NCI-H187 (cell line): ENCODE data around the gene DDX52.
"Not testable (repeated sequence)": the region's sequence is repeated elsewhere in the genome, so short reads cannot be mapped to it uniquely, and the experiment has no call there.

Experiments
- DNase-seq, 2 experiments: peaks; one replicate each; lab custom pipeline; 2025; lab: John Stamatoyannopoulos, UW

The DDX52 gene, protein sequence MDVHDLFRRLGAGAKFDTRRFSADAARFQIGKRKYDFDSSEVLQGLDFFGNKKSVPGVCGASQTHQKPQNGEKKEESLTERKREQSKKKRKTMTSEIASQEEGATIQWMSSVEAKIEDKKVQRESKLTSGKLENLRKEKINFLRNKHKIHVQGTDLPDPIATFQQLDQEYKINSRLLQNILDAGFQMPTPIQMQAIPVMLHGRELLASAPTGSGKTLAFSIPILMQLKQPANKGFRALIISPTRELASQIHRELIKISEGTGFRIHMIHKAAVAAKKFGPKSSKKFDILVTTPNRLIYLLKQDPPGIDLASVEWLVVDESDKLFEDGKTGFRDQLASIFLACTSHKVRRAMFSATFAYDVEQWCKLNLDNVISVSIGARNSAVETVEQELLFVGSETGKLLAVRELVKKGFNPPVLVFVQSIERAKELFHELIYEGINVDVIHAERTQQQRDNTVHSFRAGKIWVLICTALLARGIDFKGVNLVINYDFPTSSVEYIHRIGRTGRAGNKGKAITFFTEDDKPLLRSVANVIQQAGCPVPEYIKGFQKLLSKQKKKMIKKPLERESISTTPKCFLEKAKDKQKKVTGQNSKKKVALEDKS

DNA sequence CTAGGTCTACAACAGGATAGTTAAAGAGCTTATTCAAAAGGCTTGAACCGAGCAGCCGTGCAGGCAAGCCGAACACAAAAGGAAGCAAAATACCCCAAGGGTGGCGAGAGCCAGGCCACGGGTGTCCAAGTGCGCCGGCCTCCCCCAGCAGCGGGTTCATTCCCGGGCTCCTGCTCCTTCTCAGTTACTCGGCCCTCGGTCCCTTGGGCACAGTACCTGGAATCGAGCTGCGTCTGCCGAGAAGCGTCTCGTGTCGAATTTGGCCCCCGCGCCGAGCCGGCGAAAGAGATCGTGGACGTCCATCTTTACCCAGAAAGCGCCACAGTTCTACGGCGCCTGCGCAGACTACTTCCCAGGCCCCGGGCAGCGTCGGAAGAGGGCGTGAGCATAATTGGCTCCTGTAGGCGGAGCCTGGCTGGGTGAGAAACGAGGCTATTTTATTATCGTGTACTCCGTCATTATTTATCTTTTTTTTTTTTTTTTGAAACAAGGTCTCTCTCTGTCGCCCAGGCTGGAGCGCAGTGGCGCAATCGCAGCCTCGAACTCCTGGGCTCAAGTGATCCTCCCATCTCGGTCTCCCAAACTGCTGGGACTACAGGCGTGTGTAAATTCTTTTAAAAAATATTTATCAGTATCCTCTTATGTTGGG lies at the start of gene DDX52:
DDX52 (minus strand) TSS at position 329 of the 649 bp plus-strand sequence; CDS start at position 303, 26 bp downstream.
- peak; percentile 71 to 86 for DNase-seq

DNA sequence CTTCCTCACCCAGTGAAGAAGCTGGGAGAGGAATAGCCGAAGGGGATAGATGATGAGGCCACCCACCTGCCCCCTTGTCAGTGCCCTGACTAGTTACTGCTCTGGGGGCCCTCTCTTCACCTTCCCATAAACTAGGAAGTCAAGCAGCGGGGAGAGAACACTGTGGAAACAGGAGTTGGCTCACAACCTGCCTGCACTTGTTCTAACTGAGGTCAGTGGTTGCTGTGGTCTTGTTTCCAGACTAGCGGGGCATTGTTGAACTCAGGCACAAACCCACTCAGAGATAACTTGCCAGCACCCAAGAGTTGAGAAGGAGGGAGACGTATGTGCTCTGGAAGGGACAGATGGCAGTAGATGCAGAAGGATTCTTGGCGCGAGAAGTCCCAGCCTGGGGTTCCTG lies 48.6 kb upstream of the DDX52 start:
- no peak for DNase-seq

DNA sequence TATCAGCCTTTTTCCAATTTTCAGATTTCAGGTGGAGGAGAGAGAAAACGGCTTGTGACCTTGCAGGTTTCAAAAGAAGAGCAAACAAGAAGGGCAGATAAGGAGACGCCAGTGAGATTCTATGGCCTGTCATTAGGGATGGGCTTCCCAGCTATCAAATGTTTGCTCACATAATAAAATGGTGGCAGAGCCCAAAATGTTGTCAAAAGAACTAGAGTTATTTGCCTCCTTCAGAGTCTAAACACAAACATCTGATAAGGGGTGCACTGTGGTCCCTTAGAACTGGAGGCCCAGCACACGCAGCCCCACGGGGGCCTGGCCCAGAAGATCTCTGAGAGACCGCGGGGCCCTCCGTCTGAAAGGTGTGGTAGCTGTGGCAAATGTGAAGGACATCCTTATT lies 46.1 kb upstream of the DDX52 start:
- no peak for DNase-seq

DNA sequence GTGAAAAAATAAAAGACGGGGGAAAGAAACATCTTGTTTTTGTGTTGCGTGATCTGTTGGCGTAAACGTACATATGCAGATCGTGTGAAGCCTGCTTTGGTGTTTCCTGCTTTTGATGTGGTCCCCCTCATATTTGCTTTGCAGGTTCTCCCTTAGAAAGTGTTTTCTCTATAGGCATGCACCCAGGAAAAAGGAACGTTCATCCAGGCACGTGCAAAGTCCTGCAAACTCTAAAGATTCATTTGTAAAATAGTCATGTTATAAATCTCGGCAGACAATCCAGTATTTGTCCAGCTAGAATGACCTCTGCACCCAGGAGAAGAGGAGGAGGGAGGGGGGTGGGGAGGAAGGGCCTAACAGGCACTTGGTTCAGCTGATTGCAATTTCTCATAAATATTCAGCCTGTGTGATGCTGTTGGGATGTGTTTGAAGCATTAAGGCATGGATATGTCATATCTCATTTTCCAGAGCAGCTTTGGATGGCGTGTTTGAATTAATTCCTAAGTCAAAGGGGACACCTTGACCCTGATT lies 40.3 kb upstream of the DDX52 start:
- no peak for DNase-seq

DNA sequence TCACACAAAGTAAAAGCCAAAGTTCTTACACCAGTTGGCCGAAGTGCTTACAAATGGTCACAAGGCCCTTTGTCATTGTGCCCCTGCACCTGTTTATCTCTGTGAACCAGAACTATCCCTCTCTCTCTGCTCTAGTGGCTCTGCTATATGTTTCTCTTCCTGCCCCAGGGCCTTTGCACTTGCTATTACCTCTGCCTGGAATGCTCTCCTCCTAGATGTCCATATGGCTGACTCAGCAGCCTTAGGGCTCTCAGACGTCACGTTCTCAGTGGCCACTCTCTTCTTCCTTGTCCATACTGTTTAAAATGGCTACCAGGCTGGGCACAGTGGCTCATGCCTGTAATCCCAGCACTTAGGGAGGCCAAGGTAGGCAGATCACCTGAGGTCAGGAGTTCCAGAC lies 38.8 kb upstream of the DDX52 start:
- DNase-seq, result no peak

DNA sequence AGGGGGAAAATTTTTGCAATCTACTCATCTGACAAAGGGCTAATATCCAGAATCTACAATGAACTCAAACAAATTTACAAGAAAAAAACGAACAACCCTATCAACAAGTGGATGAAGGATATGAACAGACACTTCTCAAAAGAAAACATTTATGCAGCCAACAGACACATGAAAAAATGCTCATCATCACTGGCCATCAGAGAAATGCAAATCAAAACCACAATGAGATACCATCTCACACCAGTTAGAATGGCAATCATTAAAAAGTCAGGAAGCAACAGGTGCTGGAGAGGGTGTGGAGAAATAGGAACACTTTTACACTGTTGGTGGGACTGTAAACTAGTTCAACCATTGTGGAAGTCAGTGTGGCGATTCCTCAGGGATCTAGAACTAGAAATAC lies 36.7 kb upstream of the DDX52 start:
- not testable (repeated sequence) for DNase-seq

DNA sequence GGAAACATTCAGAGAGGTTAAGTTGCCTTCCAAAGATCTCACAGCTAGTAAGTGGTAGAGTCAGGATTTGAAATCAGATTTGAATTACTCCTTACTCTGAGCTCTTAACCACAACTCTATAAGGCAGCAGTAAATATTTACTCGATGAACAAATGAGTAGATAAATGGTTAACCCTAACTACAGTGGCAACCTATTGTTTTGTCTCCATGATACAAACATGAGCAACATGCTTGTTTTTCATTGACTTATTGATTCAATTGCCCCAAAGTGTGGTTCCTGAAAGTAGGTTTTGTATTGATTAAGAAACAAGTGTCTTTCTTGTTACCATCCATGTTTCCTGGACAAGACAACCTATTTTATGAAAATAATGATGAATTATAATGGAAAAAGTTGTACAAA lies 34.8 kb upstream of the DDX52 start:
- no peak for DNase-seq

DNA sequence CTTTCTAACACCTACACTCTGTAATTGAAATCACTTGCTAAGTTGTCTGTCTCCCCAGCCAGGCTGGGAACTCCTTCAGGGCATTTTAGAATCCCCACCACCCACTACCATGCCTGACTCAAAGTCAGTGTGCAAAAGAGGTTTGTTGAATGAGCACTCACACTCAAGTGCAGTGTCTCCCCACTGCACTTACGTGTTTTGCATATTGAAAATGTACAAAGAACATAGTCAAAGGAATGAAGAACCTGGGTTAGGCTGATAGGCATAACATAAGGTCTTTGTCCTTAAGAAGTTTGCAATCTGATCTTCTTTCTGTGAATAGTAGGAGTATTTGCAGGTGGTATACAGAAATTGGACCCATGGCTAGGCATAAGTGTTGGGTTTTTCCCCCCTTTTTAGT lies 33.8 kb upstream of the DDX52 start:
- no peak for DNase-seq

DNA sequence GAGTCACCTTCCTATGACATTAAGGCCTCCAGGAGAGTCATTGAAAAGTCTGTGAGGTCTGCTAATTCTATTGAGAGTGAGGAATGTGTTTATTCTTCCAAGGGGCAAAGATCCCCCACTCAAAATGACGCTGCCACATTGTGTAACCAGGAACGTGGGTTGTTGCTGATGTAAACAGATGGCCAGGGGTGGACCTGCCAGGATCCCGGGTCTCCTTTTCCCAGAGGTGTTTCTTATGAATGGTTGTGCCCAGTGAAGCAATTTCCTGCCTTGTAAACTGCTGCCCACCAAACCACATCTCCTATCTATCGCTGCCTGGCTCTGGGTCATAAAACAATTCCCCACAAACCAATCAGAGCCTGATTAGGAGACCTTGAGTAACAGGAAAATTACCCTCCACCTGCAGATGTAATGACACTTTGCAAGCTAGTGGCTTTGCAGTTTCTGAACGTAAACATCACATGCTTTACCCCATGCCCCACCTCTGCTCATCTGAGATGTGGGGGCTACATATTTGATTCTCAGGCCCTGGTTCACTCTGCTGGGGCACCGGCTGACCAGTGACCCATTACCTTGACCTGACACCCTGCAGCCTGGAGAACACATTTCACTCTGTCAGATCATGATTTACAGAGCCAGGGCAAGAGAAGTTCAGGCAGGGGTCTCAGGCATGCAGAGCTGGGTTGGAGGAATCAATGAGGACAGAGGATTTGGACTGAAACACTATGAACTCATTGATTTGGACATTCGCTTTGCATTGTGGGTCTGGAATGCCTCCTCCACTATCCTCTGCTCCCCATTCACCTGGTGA lies 33.1 kb upstream of the DDX52 start:
- no peak for DNase-seq

DNA sequence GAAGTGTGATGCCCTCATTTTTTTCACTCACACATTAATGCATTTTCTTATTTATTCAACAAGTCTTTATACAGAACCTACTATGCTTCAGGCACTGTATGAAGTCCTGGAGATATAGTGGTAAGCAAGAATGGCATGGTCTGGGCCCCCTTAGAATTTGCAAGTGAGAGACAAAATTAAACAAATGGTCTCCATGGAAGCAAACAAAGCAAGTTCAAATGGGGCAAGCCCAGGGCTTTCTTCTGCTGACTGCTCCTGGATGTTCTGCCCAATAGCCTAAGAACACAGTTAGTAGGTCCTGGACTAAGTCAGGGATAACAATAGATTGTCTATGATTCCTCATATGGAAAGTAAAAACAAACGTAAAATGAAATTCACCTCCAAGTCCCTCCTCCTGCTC lies 31.3 kb upstream of the DDX52 start:
- no peak for DNase-seq

DNA sequence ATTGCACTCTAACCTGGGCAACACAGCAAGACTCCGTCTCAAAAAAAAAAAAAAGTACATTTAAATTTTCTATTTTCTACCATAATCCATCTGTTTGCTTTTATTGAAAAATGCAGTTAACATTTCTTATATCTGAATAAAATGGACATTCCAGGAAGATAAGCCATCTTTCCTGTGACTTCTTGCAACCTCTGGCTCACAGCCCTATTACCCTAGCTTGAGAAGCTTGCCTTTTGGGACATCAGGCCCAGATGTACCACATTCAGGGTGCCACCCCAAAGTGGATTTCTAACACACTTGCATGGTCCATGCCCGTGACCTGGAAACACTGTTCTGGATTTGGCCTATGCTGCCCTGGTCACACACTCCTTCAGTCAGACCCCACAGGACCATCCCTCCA lies 30.1 kb upstream of the DDX52 start:
- DNase-seq, result no peak

DNA sequence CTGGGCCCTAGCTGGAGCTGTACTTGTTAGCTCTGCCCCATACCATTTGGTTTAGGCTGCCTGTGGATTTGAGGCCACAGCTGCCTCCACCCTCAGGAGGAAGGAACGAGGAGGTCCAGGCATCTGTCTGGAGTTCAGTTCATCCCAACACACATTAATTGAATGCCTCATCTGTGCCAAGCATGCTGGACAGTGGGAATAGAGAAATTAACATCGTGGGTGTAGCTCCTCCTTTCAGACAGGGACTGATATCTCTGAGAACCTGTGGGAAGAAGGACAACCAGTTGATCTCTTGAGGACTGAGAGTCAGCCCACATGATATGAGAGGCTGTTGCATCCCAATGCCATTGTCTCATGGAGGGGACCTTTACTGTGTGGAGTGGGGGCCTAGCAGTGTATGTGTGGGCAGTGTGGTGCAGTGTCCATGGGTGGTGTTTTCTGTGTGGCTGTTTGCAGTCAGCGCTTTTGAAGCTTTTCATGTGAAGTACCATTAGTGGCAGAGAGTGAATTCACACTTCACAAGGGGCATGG lies 29.4 kb upstream of the DDX52 start:
- no peak for DNase-seq

DNA sequence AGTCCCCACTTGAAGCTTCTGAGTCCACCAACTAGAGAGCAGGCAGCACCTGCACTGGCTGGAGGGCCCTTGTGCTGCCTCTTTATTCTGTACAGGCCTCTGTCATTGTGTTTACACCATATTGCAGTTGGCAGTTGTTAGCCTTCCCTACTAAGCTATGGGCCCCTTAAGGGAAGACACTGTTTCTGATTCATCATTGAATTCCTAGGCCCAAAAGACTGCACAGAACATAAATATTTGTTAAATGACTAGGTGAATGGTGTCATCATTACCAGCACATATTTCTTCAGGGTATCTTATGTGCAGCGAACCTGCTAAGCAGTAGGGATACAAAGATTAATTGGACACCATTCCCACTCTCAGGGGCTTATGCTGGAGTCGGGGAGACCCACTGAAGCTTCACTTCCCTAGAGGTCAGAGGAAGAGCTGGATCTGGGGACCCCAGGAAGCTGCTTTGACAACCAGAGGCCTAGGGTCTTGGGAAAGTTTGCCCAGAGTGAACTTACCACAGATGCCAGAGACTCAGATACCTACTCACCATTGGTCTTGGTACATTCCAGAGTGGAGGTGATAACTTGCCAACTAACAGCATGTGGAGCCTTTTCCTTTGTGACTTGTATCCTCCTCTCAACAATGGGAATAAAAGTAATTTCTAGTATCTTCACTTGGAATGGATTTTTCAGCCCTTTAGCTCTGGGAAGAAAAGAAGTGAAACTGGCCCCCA lies 28.7 kb upstream of the DDX52 start:
- DNase-seq, result peak in 1 of 2 experiments; percentile 69

DNA sequence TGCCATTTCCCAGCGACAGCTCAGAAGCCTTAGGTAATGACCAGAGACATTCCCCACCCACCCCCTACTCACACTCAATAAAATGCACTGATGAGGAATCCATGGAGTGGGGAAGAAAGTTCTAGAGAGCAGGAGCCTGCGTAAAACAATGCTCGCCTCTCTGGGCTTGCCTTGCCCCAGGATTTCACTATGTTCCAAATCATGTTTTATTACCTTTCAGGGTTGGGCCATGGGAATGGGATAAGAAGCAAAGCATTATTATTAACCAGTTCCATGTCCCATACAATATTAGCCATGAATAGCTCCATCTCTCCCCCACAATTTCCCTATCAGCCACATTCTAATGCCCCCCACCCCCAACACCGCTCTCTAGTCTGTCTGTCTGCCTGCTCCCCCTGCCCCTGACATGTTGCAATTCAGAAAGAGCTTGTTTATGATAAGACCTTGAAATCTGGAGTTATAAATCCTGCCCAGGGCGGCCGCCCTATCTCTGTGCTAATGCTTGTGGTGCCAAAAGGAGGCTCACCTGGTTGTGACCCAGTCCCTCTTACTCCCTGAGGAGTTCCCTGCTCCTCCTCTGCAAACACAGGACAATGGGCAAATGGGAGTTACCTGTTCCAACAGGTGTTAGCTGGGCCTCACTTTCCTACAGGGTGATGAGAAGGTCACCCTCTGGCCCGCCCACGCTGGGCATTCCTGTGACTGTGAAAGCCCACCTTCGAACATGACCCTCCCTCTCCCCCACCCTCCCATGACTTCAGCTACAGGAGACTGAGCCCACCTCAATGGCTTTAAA lies 28.0 kb upstream of the DDX52 start:
- DNase-seq, result peak; percentile 74 to 87

DNA sequence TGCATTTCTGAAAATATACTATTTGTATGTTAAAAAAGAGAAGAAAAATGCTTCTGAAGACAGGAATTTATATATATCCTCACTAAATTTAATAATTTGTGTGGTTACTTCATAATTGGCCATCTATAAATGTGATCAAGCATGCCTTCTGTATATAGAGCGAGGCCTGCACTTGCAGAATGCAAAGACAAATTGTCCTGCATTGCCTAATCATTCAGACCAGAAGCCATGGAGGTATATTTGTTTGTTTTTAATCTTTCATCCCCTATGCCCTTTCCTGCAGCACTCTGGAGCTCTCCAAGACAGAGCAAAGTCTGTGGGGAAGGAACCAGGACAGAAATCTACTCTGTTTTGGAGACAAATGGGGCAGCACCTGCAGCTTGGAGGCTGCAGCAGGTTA lies 23.8 kb upstream of the DDX52 start:
- no peak for DNase-seq

DNA sequence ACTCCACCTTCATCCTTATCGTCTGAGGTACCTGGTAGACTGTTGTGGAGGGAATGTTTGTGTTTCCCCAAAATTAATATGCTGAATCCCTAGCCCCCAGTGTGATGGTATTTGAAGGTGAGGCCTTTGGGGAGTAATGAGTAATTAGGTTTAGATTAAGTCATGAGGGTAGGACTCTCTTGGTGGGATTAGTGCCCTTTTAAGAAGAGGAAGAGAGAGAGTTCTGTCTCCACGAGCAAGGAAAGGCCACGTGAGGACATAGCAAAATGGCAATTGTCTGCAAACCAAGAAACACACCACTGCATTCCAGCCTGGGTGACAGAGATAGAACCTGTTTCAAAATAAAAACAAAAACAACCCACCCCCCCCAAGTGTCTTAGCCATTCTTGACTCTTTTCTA lies 21.0 kb upstream of the DDX52 start:
- DNase-seq, result no peak

DNA sequence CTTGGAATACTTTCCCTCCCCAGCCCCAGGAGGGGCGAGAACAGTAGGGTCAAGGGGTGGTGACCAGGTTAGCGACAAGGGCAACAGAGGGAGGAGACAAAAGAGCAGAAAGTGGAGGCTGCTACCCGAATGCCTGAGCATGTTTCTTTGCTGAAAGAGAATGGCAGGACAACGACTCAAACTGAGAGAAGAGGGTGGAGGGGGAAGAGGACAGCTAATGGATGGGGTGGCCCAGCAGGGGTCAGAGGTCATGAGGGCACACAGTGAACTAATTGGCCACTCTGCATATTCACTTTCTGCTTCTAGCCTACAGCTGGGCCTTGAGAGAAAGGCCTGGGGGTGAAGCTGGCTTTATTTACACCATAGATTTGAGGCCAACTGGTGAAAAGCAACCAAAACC lies 19.1 kb upstream of the DDX52 start:
- no peak for DNase-seq

DNA sequence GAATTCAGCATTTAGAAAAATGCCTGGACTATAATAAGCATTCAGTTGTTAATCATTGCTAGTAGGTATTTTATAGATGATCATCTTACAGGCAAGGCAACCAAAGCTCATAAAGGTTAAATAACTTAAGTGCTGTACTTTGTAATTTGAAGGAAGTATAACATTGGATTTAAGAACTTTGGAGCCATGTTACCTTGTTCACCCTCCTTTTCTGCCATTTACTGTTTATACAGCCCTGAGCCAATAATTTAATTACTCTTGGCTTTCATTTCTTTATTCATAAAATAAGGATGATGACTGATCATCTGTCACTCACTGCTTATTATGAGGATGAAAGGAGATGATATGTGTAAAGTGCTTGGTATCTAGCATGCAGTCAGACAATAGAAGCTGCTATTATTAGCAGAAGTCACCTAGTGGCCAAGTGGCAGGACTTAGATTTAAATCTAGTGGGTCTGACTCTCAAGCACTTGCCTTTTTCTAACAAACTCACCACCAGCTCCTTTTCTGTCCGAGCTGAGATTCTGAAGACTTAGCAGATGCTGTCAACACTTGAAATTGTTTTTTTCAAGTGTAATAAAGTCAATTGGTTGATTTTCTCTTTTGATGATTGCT lies 18.3 kb upstream of the DDX52 start:
- DNase-seq, result no peak

DNA sequence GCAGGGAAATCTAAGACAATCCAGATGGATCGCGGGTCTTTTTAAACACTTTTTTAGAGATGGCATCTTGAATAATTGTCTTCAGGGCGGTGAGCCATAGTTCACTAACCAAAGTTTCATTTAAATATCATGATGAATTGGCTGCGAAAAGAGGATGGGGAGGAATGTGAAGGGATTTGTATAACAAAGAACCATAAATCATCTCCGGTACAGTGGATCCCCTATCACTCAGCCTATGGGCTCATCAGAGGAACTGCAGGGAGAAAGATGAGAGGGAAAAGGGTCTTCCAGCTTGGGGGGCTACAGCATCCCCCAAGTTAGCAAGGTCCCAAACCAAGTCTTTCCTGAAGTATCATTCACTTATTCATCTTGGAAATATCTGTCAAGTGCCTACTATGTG lies 16.7 kb upstream of the DDX52 start:
- no peak for DNase-seq

DNA sequence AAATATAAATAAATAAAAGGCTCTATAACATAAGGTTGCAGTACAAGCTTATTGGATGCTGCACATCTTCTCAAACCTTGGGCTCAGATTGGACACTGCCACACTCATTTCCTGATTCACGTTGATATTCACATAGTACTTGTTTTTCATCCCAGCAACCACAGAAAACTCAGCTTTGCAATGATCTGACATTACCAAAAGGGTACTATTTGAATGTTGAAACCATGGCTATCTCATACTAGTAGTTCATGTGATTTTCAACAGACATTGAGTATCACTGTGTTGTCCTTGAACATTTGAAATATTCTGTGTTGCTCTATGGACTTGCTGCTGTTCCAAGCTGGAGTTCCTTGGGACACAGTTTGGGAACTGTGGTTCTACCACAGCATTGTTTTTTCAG lies 14.0 kb upstream of the DDX52 start:
- DNase-seq, result no peak
